Activated CD4-positive, alpha-beta T cell treated with anti-CD3 and anti-CD28 coated beads, Interleukin-2, Interleukin-6, amounts not matched to agents 100 ng/mL and 50 ng/mL, durations not matched to agents 16 hours and 8 hours (primary cell): ENCODE results near the gene TTC14.

Experiments
- DNase-seq: peaks from one replicate; pipeline ENCODE4 v3.0.0-alpha.2; 2020

Gene TTC14

DNA sequence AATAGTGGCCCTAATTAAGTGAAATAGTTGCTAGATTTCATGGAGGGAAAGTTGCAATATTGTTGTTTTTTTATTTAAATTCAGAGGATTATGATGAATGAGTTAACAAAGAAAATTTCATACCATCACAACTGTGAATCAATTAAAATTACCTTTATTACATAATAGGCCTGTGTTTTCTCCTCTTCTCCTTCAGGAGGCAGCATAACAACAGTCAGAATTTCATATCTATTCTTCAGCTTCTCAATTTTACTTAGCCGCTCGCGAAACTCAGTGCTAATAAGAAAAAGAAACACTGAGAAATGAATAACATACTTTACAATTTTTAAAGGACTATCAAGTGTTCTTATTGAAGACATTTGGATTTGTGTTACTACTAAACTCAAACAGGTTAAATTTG is 29.4 kb downstream of the TTC14 start:
- DNase-seq: no peak

GRCh38 chr3:180633722-180634121 is 31.8 kb downstream of the TTC14 start:
- no peak for DNase-seq

GRCh38 chr3:180640987-180641386 is 39.0 kb downstream of the TTC14 start:
- DNase-seq: no peak

DNA sequence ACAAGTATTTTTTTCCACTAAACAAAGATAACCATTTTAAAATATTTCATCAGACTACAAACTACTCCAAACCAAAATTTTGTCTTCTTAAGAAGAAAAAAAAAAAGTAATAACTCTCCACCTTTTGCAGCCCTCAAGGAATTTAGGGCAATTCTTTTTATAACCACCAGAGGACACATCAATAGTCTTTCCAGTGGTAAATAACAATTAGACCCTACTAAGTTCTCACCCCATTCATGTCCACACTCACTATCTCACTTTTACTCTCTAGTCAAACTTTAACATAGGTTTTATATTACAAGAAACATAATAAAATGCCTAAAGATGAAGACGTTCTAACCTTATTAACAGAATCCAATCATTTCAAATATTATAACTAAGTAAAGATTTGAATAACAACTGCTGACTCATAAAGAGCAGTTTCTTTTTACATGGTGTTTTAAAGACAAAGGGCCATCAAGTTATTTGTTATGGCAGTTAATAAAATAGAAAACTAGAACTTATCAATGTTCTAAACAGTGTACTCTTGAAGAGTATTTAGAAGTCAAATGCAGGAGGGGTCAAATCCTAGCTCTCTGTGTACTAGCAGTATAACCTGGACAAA is 44.3 kb downstream of the TTC14 start:
- DNase-seq: no peak

- no peak for DNase-seq
Measured at GRCh38 chr3:180656406-180656805, 54.4 kb downstream of the TTC14 start.

GRCh38 chr3:180657094-180657493 is 55.1 kb downstream of the TTC14 start:
- no peak for DNase-seq
